Astrocyte (in vitro differentiated cells and primary cell): Measurements from ENCODE around the gene RAB40B. TPM values are rescaled to one million over a fixed set of nuclear protein-coding genes. Genes with fewer than 3 reads are reported as not detected.

Experiments used
- DNase-seq: peaks from one replicate; pipeline ENCODE4 v3.0.0-alpha.2; 2010; ENCODE audit warnings: low read depth
- FAIRE-seq: peaks from 2 replicates; lab custom pipeline; 2011; peaks lifted over from hg19 to GRCh38; lab: Jason Lieb, UNC
- H2AFZ ChIP-seq: 2 replicates; pipeline ENCODE4 v1.6.0; 2012; ENCODE audit warnings: low read depth, low read length, inconsistent platforms
- H3K27ac ChIP-seq: 2 replicates; pipeline ENCODE4 v1.5.1; 2011; ENCODE audit warnings: low read depth, low read length, inconsistent platforms
- H3K27me3 ChIP-seq: 2 replicates; pipeline ENCODE4 v1.6.0; 2011; ENCODE audit warnings: low read length, inconsistent platforms; ENCODE audit not compliant: insufficient read depth
- H3K36me3 ChIP-seq: 2 replicates; pipeline ENCODE4 v1.5.1; 2011; ENCODE audit warnings: low read length, inconsistent platforms; ENCODE audit not compliant: insufficient read depth
- H3K4me1 ChIP-seq: 2 replicates; pipeline ENCODE4 v1.5.1; 2011; ENCODE audit warnings: low read length, inconsistent platforms; ENCODE audit not compliant: insufficient read depth
- H3K4me2 ChIP-seq: 2 replicates; pipeline ENCODE4 v1.6.0; 2012; ENCODE audit warnings: low read length, inconsistent platforms
- H3K4me3 ChIP-seq: 2 replicates; pipeline ENCODE4 v1.5.1; 2011; ENCODE audit warnings: low read depth, mild to moderate bottlenecking, low read length, inconsistent platforms; ENCODE audit not compliant: insufficient read depth
- H3K79me2 ChIP-seq: 2 replicates; pipeline ENCODE4 v1.6.0; 2012; ENCODE audit warnings: mild to moderate bottlenecking, low read length, inconsistent platforms; ENCODE audit not compliant: insufficient read depth
- H3K9ac ChIP-seq: 2 replicates; pipeline ENCODE4 v1.6.0; 2012; ENCODE audit warnings: mild to moderate bottlenecking, low read length, inconsistent platforms
- H3K9me3 ChIP-seq: 2 replicates; pipeline ENCODE4 v1.5.1; 2012; ENCODE audit warnings: low read depth, mild to moderate bottlenecking, low read length, inconsistent platforms; ENCODE audit not compliant: insufficient read depth
- H4K20me1 ChIP-seq: 2 replicates; pipeline ENCODE4 v1.6.0; 2012; ENCODE audit warnings: low read length, inconsistent platforms; ENCODE audit not compliant: insufficient read depth
- H3K27ac Mint-ChIP-seq: one replicate; pipeline ENCODE4 v1.8.0; 2021; ENCODE audit warnings: mild to moderate bottlenecking, mixed read lengths; ENCODE audit not compliant: unreplicated experiment
- H3K27me3 Mint-ChIP-seq: one replicate; pipeline ENCODE4 v1.8.0; 2021; ENCODE audit warnings: low read depth, mixed read lengths; ENCODE audit not compliant: unreplicated experiment
- H3K36me3 Mint-ChIP-seq: one replicate; pipeline ENCODE4 v1.8.0; 2021; ENCODE audit warnings: low read depth, mixed read lengths; ENCODE audit not compliant: unreplicated experiment
- H3K4me1 Mint-ChIP-seq: one replicate; pipeline ENCODE4 v1.8.0; 2021; ENCODE audit warnings: low read depth, mixed read lengths; ENCODE audit not compliant: unreplicated experiment
- H3K4me3 Mint-ChIP-seq: one replicate; pipeline ENCODE4 v1.8.0; 2021; ENCODE audit warnings: mild to moderate bottlenecking, moderate library complexity, mixed read lengths; ENCODE audit not compliant: unreplicated experiment
- H3K9me3 Mint-ChIP-seq: one replicate; pipeline ENCODE4 v1.8.0; 2021; ENCODE audit warnings: mild to moderate bottlenecking, mixed read lengths; ENCODE audit not compliant: unreplicated experiment
- CTCF ChIP-seq: IDR thresholded peaks from 2 replicates; pipeline ENCODE4 v1.5.1; 2011; ENCODE audit warnings: low read depth, mild to moderate bottlenecking, inconsistent platforms, low read length, moderate library complexity; ENCODE audit not compliant: insufficient read depth
- EZH2 ChIP-seq: IDR thresholded peaks from 2 replicates; pipeline ENCODE4 v1.6.1; 2012; ENCODE audit warnings: mild to moderate bottlenecking, low read length, inconsistent platforms; ENCODE audit not compliant: insufficient read depth
- total RNA-seq: library from RNA; stranded (reverse); gene quantifications from 2 replicates; pipeline ENCODE4 v1.2.1, GENCODE V29; 2021

The RAB40B gene
- total RNA-seq, 1 donor from 2014 or later: 15.8 TPM

GRCh38 chr17:82718986-82719685, 20.6 kb upstream of the RAB40B start:
- peaks cover 15% of the 10 kb centered on the region for H4K20me1 ChIP-seq
- H3K36me3 Mint-ChIP-seq: peaks cover 12% of the 10 kb centered on the region
- H3K9ac ChIP-seq: no peak overlapping the region
- no peak overlapping the region for H3K27ac Mint-ChIP-seq
- no peak overlapping the region for H3K4me3 Mint-ChIP-seq
- FAIRE-seq (no peak), DNase-seq (no peak)
- H3K27ac ChIP-seq: no peak overlapping the region
- no peaks in the 10 kb centered on the region for H3K27me3 ChIP-seq
- no peaks in the 10 kb centered on the region for H3K27me3 Mint-ChIP-seq
- TF ChIP-seq EZH2: no peak
- TF ChIP-seq CTCF: no peak
- H3K4me3 ChIP-seq: no peak overlapping the region
- H3K4me2 ChIP-seq: no peak overlapping the region
- peaks cover 21% of the 10 kb centered on the region for H3K79me2 ChIP-seq
- peaks cover 3% of the 10 kb centered on the region for H3K36me3 ChIP-seq
- H3K9me3 Mint-ChIP-seq: no peaks in the 10 kb centered on the region
- H3K4me1 ChIP-seq: peaks cover 10% of the 10 kb centered on the region
- H2AFZ ChIP-seq: no peak overlapping the region
- peaks cover 5% of the 10 kb centered on the region for H3K4me1 Mint-ChIP-seq
- no peaks in the 10 kb centered on the region for H3K9me3 ChIP-seq

DNA sequence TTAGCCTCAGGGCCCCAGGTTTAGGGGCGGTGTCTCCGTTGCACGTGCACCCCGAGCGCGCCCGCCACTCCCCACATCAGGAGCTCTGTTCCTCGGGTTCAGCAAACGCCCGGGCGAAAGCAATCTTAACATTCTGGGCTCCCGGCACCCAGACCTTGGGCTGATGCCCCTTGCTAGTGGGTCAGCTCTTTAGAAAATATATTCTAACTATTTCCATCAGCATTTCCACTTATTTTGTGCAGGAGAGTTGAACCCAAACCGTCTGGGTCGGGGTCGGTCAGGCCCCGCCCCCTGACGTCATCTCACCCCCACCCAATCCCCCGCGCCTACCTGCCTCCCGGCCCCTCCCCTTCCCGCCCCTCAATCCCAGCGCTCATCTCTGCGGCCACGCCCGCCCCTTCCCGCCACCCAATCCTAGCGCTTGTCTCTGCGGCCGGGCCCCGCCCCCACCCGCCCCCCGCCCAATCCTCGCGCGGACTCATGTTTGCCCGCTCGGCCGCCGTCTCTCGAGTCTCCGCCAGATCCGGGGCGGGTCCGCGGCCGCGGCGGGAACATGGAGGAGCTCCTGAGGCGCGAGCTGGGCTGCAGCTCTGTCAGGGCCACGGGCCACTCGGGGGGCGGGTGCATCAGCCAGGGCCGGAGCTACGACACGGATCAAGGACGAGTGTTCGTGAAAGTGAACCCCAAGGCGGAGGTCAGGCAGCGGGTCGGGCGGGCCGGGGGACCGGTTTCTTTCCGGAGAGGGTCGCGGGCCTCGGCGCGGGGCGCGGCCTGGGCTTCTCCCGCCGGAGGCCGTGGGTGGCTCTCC, 17.9 kb upstream of the RAB40B start, which contains the start of gene FN3KRP:
FN3KRP (plus strand) TSS at position 504 of the 808 bp plus-strand sequence; CDS start at position 554, 50 bp downstream.
- peak; percentile 72 for DNase-seq
- H3K27ac Mint-ChIP-seq: peak within 1 kb of the TSS; percentile 58
- no peaks in the 10 kb centered on the region for H3K27me3 ChIP-seq
- H3K79me2 ChIP-seq: peaks cover 21% of the 10 kb centered on the region
- no peaks in the 10 kb centered on the region for H3K36me3 ChIP-seq
- peak within 1 kb of the TSS; percentile 79 for H3K9ac ChIP-seq
- H3K4me2 ChIP-seq: peak within 1 kb of the TSS; percentile 98
- TF ChIP-seq CTCF (no peak), EZH2 (no peak)
- no peaks in the 10 kb centered on the region for H3K9me3 Mint-ChIP-seq
- H3K27me3 Mint-ChIP-seq: peaks cover 9% of the 10 kb centered on the region
- H3K9me3 ChIP-seq: no peaks in the 10 kb centered on the region
- peaks cover 5% of the 10 kb centered on the region for H3K4me1 Mint-ChIP-seq
- H3K4me3 Mint-ChIP-seq: peak within 1 kb of the TSS; percentile 96
- FAIRE-seq: no peak
- peak within 1 kb of the TSS; percentile 50 for H3K27ac ChIP-seq
- peak within 1 kb of the TSS; percentile 74 for H3K4me3 ChIP-seq
- peaks cover 10% of the 10 kb centered on the region for H3K4me1 ChIP-seq
- peaks cover 2% of the 10 kb centered on the region for H3K36me3 Mint-ChIP-seq
- H2AFZ ChIP-seq: peak within 1 kb of the TSS; percentile 96
- H4K20me1 ChIP-seq: peaks cover 11% of the 10 kb centered on the region
